Sigmoid colon (tissue), 7 donors: ENCODE data around the gene DCUN1D1. TPM values are rescaled to one million over a fixed set of nuclear protein-coding genes. Genes with fewer than 3 reads are reported as not detected.
"Not testable (repeated sequence)": the region's sequence is repeated elsewhere in the genome, so short reads cannot be mapped to it uniquely, and the experiment has no call there.

Source experiments
- DNase-seq: peaks from one replicate; pipeline ENCODE4 v3.0.0-alpha.2; 2019
- H3K27ac ChIP-seq, 4 donors: fragments of 200-600 bp; sonication (generic); one replicate each; pipeline ENCODE4 v1.5.1; 2016 to 2019; ENCODE audit warnings: mild to moderate bottlenecking in 1 of 4
- H3K27me3 ChIP-seq, 3 donors: fragments of 200-600 bp; sonication (generic); one replicate each; pipeline ENCODE4 v1.5.1; 2019; ENCODE audit warnings: mild to moderate bottlenecking in 1 of 3
- H3K36me3 ChIP-seq, 4 donors: fragments of 200-600 bp; sonication (generic); one replicate each; pipeline ENCODE4 v1.5.1; 2016 to 2019
- H3K4me1 ChIP-seq, 4 donors: fragments of 200-600 bp; sonication (generic); one replicate each; pipeline ENCODE4 v1.5.1; 2017 to 2019
- H3K4me3 ChIP-seq, 4 donors: fragments of 200-600 bp; sonication (generic); one replicate each; pipeline ENCODE4 v1.5.1; 2017 to 2019; ENCODE audit warnings: mild to moderate bottlenecking in 2 of 4, moderate library complexity in 1 of 4
- H3K9me3 ChIP-seq, 4 donors: fragments of 200-600 bp in 3 of 4; sonication (generic) in 3 of 4; one replicate each; pipeline versions ENCODE4 v1.5.1 to v1.6.1; 2013 to 2019
- CTCF ChIP-seq, 4 experiments: fragments of 450-650 bp in 3 of 4; fragments of 200-600 bp in 1 of 4; IDR thresholded peaks; one replicate each; pipeline ENCODE4 v1.5.1; 2016 to 2019; ENCODE audit warnings: antibody characterized with exemption in 4 of 4, mild to moderate bottlenecking in 3 of 4, moderate library complexity in 2 of 4
- EP300 ChIP-seq, 4 donors: sonication (generic); formaldehyde crosslinking; IDR thresholded peaks; one replicate each; pipeline ENCODE4 v1.6.1; 2017; ENCODE audit warnings: antibody characterized with exemption in 4 of 4
- POLR2A ChIP-seq, 2 donors: fragments of 450-650 bp; IDR thresholded peaks; one replicate each; pipeline ENCODE4 v1.6.1; 2016; ENCODE audit warnings: antibody characterized with exemption in 2 of 2, mild to moderate bottlenecking in 2 of 2, moderate library complexity in 2 of 2
- POLR2AphosphoS5 ChIP-seq, 4 donors: sonication (generic); formaldehyde crosslinking; IDR thresholded peaks; one replicate each; pipeline ENCODE4 v1.6.1; 2017; ENCODE audit warnings: antibody characterized with exemption in 4 of 4
- WGBS, 2 donors: extraction: QIAGEN DNeasy Blood & Tissue Kit; methylation state at CpG; one replicate each; pipeline ENCODE4 v1.1.7; 2013; 5-methylcytosine and 5-hydroxymethylcytosine counted together
- intact Hi-C: fragments of 100-400 bp; cut with DNase I; formaldehyde crosslinking; loops from one replicate; pipeline ENCODE4 v1.15.1; 2023
- polyA plus RNA-seq, 3 donors: library from polyadenylated mRNA; stranded (reverse); fragments of 200-250 nt; gene quantifications; one replicate each; pipeline ENCODE4 v1.2.3, GENCODE V29; 2013
- total RNA-seq, 4 donors: library from RNA; depleted of rRNA; stranded (reverse); fragments of >200 nt; gene quantifications; one replicate each; pipeline ENCODE4 v1.1.0, GENCODE V29; 2016
- donor health status: healthy with polysubstance abuse.
- donor health status: Bipolar disorder and iron deficiency.
- donor health status: healthy.

Gene DCUN1D1
- total and polyA plus RNA-seq, 7 donors, result 9.4 to 47.1 (median 41.0) TPM

GRCh38 chr3:183008303-183008702 lies 28.0 kb upstream of the DCUN1D1 start:
- no peak overlapping the region for H3K27ac ChIP-seq
- no peaks in the 10 kb centered on the region for H3K9me3 ChIP-seq
- H3K4me3 ChIP-seq, result no peak overlapping the region
- H3K36me3 ChIP-seq, result no peaks in the 10 kb centered on the region
- H3K27me3 ChIP-seq, result no peaks in the 10 kb centered on the region
- no peaks in the 10 kb centered on the region for H3K4me1 ChIP-seq
- no peak for TF ChIP-seq POLR2AphosphoS5 (IDR thresholded peaks at IDR 0.05)
- no peak for TF ChIP-seq POLR2A (IDR thresholded peaks at IDR 0.05)
- no peak for TF ChIP-seq CTCF (IDR thresholded peaks at IDR 0.05)
- no peak for TF ChIP-seq EP300 (IDR thresholded peaks at IDR 0.05)
- DNase-seq, result no peak
- intact Hi-C loops, result no loop called here
- 94 to 96% methylated on average over 4 of the region's 4 CpGs for WGBS, 2 donors

GRCh38 chr3:183006396-183007002 lies 26.2 kb upstream of the DCUN1D1 start:
- Histone ChIP-seq H3K4me1 (no peaks in the 10 kb centered on the region), H3K27ac (no peak overlapping the region), H3K4me3 (no peak overlapping the region), H3K9me3 (no peaks in the 10 kb centered on the region), H3K36me3 (no peaks in the 10 kb centered on the region), H3K27me3 (no peaks in the 10 kb centered on the region)
- 94 to 95% methylated on average over 10 of the region's 10 CpGs for WGBS, 2 donors
- DNase-seq, result no peak
- intact Hi-C loops, result no loop called here
- TF ChIP-seq CTCF (IDR thresholded peaks at IDR 0.05) (no peak), POLR2A (IDR thresholded peaks at IDR 0.05) (no peak), EP300 (IDR thresholded peaks at IDR 0.05) (no peak), POLR2AphosphoS5 (IDR thresholded peaks at IDR 0.05) (no peak)

GRCh38 chr3:182999767-183000166 lies 19.4 kb upstream of the DCUN1D1 start:
- TF ChIP-seq EP300 (IDR thresholded peaks at IDR 0.05) (no peak), CTCF (IDR thresholded peaks at IDR 0.05) (no peak), POLR2A (IDR thresholded peaks at IDR 0.05) (no peak), POLR2AphosphoS5 (IDR thresholded peaks at IDR 0.05) (no peak)
- H3K4me3 ChIP-seq, result no peak overlapping the region
- no peak overlapping the region for H3K27ac ChIP-seq
- H3K27me3 ChIP-seq, result no peaks in the 10 kb centered on the region
- DNase-seq, result no peak
- H3K36me3 ChIP-seq, result no peaks in the 10 kb centered on the region
- intact Hi-C loops, result no loop called here
- H3K4me1 ChIP-seq, result no peaks in the 10 kb centered on the region
- H3K9me3 ChIP-seq, result no peaks in the 10 kb centered on the region
- WGBS, 2 donors, result 89% methylated on average over 1 of the region's 1 CpG

- H3K36me3 ChIP-seq, H3K4me1 ChIP-seq, DNase-seq, H3K4me3 ChIP-seq, intact Hi-C loops, H3K27me3 ChIP-seq, H3K9me3 ChIP-seq, H3K27ac ChIP-seq: not testable (repeated sequence)
- WGBS, 2 donors, result 89 to 95% methylated on average over 4 of the region's 4 CpGs
These were observed 13.3 kb upstream of the DCUN1D1 start for GRCh38 chr3:182993486-182994201.

- Histone ChIP-seq H3K36me3 (no peaks in the 10 kb centered on the region), H3K4me1 (no peaks in the 10 kb centered on the region), H3K4me3 (no peak overlapping the region), H3K9me3 (no peaks in the 10 kb centered on the region), H3K27ac (no peak overlapping the region), H3K27me3 (no peaks in the 10 kb centered on the region)
- intact Hi-C loops, result no loop called here
- 61 to 86% methylated on average over 3 of the region's 3 CpGs for WGBS, 2 donors
- TF ChIP-seq POLR2AphosphoS5 (IDR thresholded peaks at IDR 0.05) (no peak), EP300 (IDR thresholded peaks at IDR 0.05) (no peak), CTCF (IDR thresholded peaks at IDR 0.05) (no peak), POLR2A (IDR thresholded peaks at IDR 0.05) (no peak)
- no peak for DNase-seq
These were observed 9.2 kb upstream of the DCUN1D1 start for GRCh38 chr3:182989566-182989965.
